Vagina (tissue), 2 donors: ENCODE measurements around the gene CGGBP1.

Source experiments
- POLR2A ChIP-seq, 2 donors: fragments of 450-650 bp; IDR thresholded peaks; one replicate each; pipeline ENCODE4 v1.6.1; 2017; ENCODE audit warnings: antibody characterized with exemption in 2 of 2, mild to moderate bottlenecking in 2 of 2, moderate library complexity in 2 of 2
- TF ChIP-seq, protein P1 (sequence below), 3 experiments: fragments of 450-650 bp in 2 of 3; fragments of 200-600 bp in 1 of 3; sonication (generic) in 1 of 3; IDR thresholded peaks; one replicate each; pipeline ENCODE4 v1.5.1; 2017 to 2019; ENCODE audit warnings: antibody characterized with exemption in 3 of 3, mild to moderate bottlenecking in 2 of 3, moderate library complexity in 2 of 3

DNA sequence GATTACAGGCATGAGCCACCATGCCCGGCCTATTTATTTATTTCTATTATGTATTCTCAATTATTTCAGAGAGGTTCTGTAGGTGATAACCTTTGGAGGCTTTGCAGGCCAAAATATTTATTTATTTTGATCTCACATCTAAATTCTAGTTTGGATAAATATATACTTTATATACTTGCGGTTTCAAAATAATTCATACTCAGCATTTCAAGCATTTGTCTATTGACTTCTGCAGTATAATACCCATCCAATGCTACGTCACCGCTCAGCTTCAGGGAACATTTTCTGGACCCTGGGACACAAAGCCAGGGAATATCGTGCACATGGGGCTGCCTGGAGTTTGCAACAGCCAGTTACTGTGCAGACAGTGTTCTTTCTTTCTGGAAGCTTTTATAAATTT is 22.6 kb downstream of the CGGBP1 start:
- TF ChIP-seq, protein P1, sequence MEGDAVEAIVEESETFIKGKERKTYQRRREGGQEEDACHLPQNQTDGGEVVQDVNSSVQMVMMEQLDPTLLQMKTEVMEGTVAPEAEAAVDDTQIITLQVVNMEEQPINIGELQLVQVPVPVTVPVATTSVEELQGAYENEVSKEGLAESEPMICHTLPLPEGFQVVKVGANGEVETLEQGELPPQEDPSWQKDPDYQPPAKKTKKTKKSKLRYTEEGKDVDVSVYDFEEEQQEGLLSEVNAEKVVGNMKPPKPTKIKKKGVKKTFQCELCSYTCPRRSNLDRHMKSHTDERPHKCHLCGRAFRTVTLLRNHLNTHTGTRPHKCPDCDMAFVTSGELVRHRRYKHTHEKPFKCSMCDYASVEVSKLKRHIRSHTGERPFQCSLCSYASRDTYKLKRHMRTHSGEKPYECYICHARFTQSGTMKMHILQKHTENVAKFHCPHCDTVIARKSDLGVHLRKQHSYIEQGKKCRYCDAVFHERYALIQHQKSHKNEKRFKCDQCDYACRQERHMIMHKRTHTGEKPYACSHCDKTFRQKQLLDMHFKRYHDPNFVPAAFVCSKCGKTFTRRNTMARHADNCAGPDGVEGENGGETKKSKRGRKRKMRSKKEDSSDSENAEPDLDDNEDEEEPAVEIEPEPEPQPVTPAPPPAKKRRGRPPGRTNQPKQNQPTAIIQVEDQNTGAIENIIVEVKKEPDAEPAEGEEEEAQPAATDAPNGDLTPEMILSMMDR (IDR thresholded peaks at IDR 0.05): no peak
- TF ChIP-seq POLR2A (IDR thresholded peaks at IDR 0.05): no peak
